Measurements from ENCODE around the gene SRPK1.

Gene SRPK1

GRCh38 chr6:35790683-35791082 is 130.2 kb downstream of the SRPK1 start:
- Histone ChIP-seq H3K4me3 (no peak overlapping the region), H3K27ac (no peak overlapping the region), H3K27me3 (peaks cover 13% of the 10 kb centered on the region; the same call in 1 of the 2 replicates), H4K20me1 (no peaks in the 10 kb centered on the region), H3K36me3 (no peaks in the 10 kb centered on the region), H3K9me3 (no peaks in the 10 kb centered on the region), H3K4me1 (no peaks in the 10 kb centered on the region), H3K9ac (no peak overlapping the region), H3K4me2 (no peak overlapping the region)
- peak; percentile 88 for TF ChIP-seq Cebpa-rat (IDR thresholded peaks at IDR 0.05)

- H3K27me3 ChIP-seq: peaks cover 13% of the 10 kb centered on the region; the same call in 1 of the 2 replicates
Observed at GRCh38 chr6:35788423-35788982, 132.4 kb downstream of the SRPK1 start.

GRCh38 chr6:35787266-35788218 is 133.4 kb downstream of the SRPK1 start:
- Histone ChIP-seq H3K27me3 (peaks cover 13% of the 10 kb centered on the region; the same call in 1 of the 2 replicates), H3K4me2 (no peak overlapping the region), H3K9ac (no peak overlapping the region), H3K4me1 (no peaks in the 10 kb centered on the region), H3K27ac (no peak overlapping the region), H3K9me3 (no peaks in the 10 kb centered on the region), H3K4me3 (no peak overlapping the region), H3K36me3 (no peaks in the 10 kb centered on the region), H4K20me1 (no peaks in the 10 kb centered on the region)
- TF ChIP-seq Cebpa-rat (IDR thresholded peaks at IDR 0.05): no peak

More at GRCh38 chr6:35788423-35788982, 132.4 kb downstream of the SRPK1 start:
- TF ChIP-seq Cebpa-rat (IDR thresholded peaks at IDR 0.05): no peak
- Histone ChIP-seq H3K4me3 (no peak overlapping the region), H3K9me3 (no peaks in the 10 kb centered on the region), H3K27ac (no peak overlapping the region), H4K20me1 (no peaks in the 10 kb centered on the region), H3K4me2 (no peak overlapping the region), H3K4me1 (no peaks in the 10 kb centered on the region), H3K36me3 (no peaks in the 10 kb centered on the region), H3K9ac (no peak overlapping the region)

DNA sequence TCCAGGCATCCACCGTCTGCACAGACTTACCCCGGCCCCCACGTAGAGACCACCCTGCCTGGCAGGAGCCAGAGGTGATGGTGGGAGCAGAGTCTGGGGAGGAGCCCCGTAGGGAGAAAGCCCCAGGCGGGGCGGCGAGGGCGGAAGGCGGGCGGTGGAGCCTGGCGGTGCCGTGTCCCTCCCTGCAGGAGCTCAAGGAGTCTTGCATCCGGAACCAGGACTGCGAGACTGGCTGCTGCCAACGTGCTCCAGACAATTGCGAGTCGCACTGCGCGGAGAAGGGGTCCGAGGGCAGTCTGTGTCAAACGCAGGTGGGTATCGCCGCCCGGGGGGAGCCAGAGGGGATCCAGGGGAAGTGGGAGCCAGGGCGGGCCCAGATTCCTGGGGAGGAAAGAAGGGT is 134.1 kb downstream of the SRPK1 start:
- Histone ChIP-seq H3K4me1 (no peaks in the 10 kb centered on the region), H3K9me3 (no peaks in the 10 kb centered on the region), H3K27me3 (peaks cover 13% of the 10 kb centered on the region; the same call in 1 of the 2 replicates), H4K20me1 (no peaks in the 10 kb centered on the region), H3K4me3 (no peak overlapping the region), H3K4me2 (no peak overlapping the region), H3K36me3 (no peaks in the 10 kb centered on the region), H3K9ac (no peak overlapping the region), H3K27ac (no peak overlapping the region)
- TF ChIP-seq Cebpa-rat (IDR thresholded peaks at IDR 0.05): no peak

- no peak for TF ChIP-seq Cebpa-rat (IDR thresholded peaks at IDR 0.05)
- no peak overlapping the region for H3K4me3 ChIP-seq
- no peaks in the 10 kb centered on the region for H3K9me3 ChIP-seq
- no peaks in the 10 kb centered on the region for H4K20me1 ChIP-seq
- H3K27me3 ChIP-seq: peaks cover 13% of the 10 kb centered on the region; the same call in 1 of the 2 replicates
- H3K4me1 ChIP-seq: no peaks in the 10 kb centered on the region
- H3K27ac ChIP-seq: no peak overlapping the region
- H3K36me3 ChIP-seq: no peaks in the 10 kb centered on the region
- H3K9ac ChIP-seq: no peak overlapping the region
- no peak overlapping the region for H3K4me2 ChIP-seq
Observed at GRCh38 chr6:35786272-35786671, 134.6 kb downstream of the SRPK1 start.

- Histone ChIP-seq H3K27ac (no peak overlapping the region), H3K4me3 (no peak overlapping the region), H3K9ac (no peak overlapping the region), H3K4me2 (no peak overlapping the region), H4K20me1 (no peaks in the 10 kb centered on the region), H3K27me3 (peaks cover 13% of the 10 kb centered on the region; the same call in 1 of the 2 replicates), H3K36me3 (no peaks in the 10 kb centered on the region), H3K4me1 (no peaks in the 10 kb centered on the region), H3K9me3 (no peaks in the 10 kb centered on the region)
- no peak for TF ChIP-seq Cebpa-rat (IDR thresholded peaks at IDR 0.05)
Observed at GRCh38 chr6:35784200-35784599, 136.7 kb downstream of the SRPK1 start.

Data from BLaER1 (cell line).